Endothelial cell (in vitro differentiated cells): ENCODE measurements around the gene ANXA3. TPM values are rescaled to one million over a fixed set of nuclear protein-coding genes. Genes with fewer than 3 reads are reported as not detected.
"Not testable (repeated sequence)": the region's sequence is repeated elsewhere in the genome, so short reads cannot be mapped to it uniquely, and the experiment has no call there.

Experiments
- DNase-seq: peaks from one replicate; pipeline ENCODE4 v3.0.0; 2021; ENCODE audit warnings: low spot score
- H3K27ac Mint-ChIP-seq: one replicate; pipeline ENCODE4 v1.8.0; 2021; ENCODE audit warnings: mixed read lengths, inconsistent platforms; ENCODE audit not compliant: unreplicated experiment
- H3K27me3 Mint-ChIP-seq: one replicate; pipeline ENCODE4 v1.8.0; 2021; ENCODE audit warnings: mild to moderate bottlenecking, moderate library complexity, mixed read lengths, inconsistent platforms; ENCODE audit not compliant: unreplicated experiment
- H3K36me3 Mint-ChIP-seq: one replicate; pipeline ENCODE4 v1.8.0; 2021; ENCODE audit warnings: mild to moderate bottlenecking, low read depth, mixed read lengths, inconsistent platforms; ENCODE audit not compliant: unreplicated experiment
- H3K4me1 Mint-ChIP-seq: one replicate; pipeline ENCODE4 v1.8.0; 2021; ENCODE audit warnings: mild to moderate bottlenecking, mixed read lengths, inconsistent platforms; ENCODE audit not compliant: unreplicated experiment
- H3K4me3 Mint-ChIP-seq: one replicate; pipeline ENCODE4 v1.8.0; 2021; ENCODE audit warnings: mild to moderate bottlenecking, mixed read lengths, inconsistent platforms; ENCODE audit not compliant: unreplicated experiment
- H3K9me3 Mint-ChIP-seq: one replicate; pipeline ENCODE4 v1.8.0; 2021; ENCODE audit warnings: mixed read lengths, inconsistent platforms; ENCODE audit not compliant: unreplicated experiment
- total RNA-seq: library from RNA; stranded (reverse); fragmentation: NEBNext Ultra II Directional; extraction: Animal tissue kit (Norgen Biotek cat#: 25700); gene quantifications from one replicate; pipeline ENCODE4 v1.2.1, GENCODE V29; 2021; ENCODE audit not compliant: unreplicated experiment
- TF ChIP-seq, protein P1 (sequence below): fragments of 200-600 bp; sonication (generic); IDR thresholded peaks from one replicate; pipeline ENCODE4 v1.5.0; 2021; ENCODE audit warnings: antibody characterized with exemption; ENCODE audit not compliant: unreplicated experiment

ANXA3 gene
- total RNA-seq, 1 donor from 2014 or later, result 30.4 TPM

DNA sequence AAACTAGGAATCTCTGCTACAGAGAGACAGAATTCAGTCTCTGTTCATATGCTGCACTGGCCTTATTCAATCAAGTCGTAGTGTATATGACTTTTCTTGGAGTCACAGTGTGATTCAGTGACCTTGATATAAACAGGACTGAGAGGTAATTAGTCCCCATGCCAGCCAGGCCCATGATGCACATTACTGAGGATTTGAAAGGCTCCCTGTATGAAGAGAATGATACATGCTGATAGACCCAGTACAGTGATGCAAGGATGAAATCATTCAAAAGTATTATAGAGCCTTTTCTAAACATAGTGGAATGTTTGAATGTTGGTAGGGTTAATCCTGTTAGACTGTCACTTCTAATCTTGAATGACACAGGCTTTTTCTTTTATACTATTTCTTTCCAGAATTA is 34.1 kb downstream of the ANXA3 start:
- no peak for DNase-seq
- Mint-ChIP-seq H3K27ac (no peak overlapping the region), H3K4me1 (peaks cover 10% of the 10 kb centered on the region), H3K4me3 (no peak overlapping the region), H3K27me3 (no peaks in the 10 kb centered on the region), H3K36me3 (peaks cover 14% of the 10 kb centered on the region), H3K9me3 (no peaks in the 10 kb centered on the region)
- TF ChIP-seq, protein P1, sequence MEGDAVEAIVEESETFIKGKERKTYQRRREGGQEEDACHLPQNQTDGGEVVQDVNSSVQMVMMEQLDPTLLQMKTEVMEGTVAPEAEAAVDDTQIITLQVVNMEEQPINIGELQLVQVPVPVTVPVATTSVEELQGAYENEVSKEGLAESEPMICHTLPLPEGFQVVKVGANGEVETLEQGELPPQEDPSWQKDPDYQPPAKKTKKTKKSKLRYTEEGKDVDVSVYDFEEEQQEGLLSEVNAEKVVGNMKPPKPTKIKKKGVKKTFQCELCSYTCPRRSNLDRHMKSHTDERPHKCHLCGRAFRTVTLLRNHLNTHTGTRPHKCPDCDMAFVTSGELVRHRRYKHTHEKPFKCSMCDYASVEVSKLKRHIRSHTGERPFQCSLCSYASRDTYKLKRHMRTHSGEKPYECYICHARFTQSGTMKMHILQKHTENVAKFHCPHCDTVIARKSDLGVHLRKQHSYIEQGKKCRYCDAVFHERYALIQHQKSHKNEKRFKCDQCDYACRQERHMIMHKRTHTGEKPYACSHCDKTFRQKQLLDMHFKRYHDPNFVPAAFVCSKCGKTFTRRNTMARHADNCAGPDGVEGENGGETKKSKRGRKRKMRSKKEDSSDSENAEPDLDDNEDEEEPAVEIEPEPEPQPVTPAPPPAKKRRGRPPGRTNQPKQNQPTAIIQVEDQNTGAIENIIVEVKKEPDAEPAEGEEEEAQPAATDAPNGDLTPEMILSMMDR, result no peak

DNA sequence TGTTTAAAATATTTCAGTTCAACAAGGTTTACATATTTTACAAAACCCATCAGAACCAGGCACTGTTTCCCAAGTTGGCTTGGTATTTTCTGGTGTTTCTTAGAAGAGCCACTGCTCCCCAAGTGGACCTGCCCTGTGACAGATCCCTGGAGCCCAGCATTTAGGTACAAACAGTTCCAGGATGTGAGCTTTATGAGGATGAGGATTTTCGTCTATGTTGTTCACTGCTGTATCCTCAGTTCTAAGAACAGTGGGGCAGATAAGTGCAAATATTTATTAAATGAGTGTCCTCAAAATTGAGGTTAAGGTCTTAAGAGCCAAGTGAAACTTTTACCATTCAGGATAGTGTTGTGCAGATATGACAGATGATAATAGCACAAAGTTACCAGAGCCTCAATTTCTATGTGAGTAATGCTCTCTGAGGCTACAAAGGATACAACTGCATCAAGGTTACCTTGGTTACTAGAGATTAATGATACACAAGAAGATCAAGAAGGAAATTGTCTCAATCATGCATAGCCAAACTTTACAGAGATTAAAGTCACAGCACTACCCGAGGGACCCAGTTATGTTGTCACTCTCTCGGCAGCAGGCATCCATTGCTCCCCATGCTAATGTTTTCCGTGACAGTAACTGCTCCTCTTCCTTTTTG is 37.5 kb downstream of the ANXA3 start:
- TF ChIP-seq, protein P1, result no peak
- Mint-ChIP-seq H3K27me3 (no peaks in the 10 kb centered on the region), H3K4me3 (no peak overlapping the region), H3K4me1 (peaks cover 8% of the 10 kb centered on the region), H3K36me3 (peaks cover 10% of the 10 kb centered on the region), H3K9me3 (no peaks in the 10 kb centered on the region), H3K27ac (no peak overlapping the region)
- no peak for DNase-seq

DNA sequence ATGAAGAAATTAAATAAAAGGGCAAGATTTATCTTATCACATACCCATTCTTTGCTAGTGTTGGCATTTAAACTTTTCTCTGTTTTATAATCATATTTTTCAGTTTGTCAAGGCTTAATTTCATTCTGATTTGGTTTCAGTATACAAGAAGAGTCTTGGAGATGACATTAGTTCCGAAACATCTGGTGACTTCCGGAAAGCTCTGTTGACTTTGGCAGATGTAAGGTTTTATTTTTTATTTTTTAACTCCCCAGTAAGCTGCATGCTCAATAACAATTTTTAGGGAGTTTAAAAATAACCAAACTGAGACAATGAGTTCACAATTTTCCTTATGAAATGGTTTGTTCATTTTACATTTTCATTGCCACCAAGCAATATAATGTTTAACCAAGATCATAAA is 39.8 kb downstream of the ANXA3 start:
- Mint-ChIP-seq H3K27me3 (no peaks in the 10 kb centered on the region), H3K9me3 (no peaks in the 10 kb centered on the region), H3K4me3 (no peak overlapping the region), H3K36me3 (peaks cover 6% of the 10 kb centered on the region), H3K27ac (no peak overlapping the region), H3K4me1 (peaks cover 15% of the 10 kb centered on the region)
- TF ChIP-seq, protein P1, result no peak
- DNase-seq, result no peak

DNA sequence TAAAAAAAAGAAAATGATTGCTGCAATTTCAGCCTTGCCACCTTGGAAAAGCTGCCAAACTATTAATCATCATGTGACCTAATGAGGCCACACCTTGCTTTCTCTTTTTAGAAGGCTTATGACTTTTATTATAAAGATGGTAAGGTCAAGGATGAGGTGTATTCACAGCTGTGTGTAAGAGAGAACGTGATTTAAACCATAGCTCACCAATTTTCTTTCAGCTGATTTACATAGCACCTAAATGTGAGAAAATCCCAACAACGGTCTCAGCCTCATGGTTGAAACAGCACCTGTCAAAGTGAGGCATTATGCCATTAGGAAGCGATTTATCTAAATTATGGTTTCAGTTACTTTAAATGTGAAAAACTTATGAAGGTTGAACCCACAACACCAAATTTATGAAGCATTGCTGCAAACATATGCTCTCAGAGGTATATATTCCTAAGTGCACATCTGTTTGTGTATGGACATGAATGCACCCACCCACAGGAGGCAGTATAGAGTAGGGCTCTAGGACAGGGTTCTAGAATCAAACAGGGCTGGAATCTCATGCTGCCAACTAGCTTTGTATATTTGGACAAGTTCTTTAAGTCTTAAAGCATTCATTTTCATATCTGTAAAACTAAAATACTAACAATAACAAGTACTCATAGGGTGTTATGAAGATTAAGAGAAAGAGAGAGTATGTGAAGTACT is 40.7 kb downstream of the ANXA3 start:
- TF ChIP-seq, protein P1, result peak; percentile 61
- Mint-ChIP-seq H3K27me3 (no peaks in the 10 kb centered on the region), H3K4me3 (no peak overlapping the region), H3K27ac (no peak overlapping the region), H3K36me3 (peaks cover 6% of the 10 kb centered on the region), H3K4me1 (peaks cover 15% of the 10 kb centered on the region), H3K9me3 (no peaks in the 10 kb centered on the region)
- peak; percentile 53 for DNase-seq

DNA sequence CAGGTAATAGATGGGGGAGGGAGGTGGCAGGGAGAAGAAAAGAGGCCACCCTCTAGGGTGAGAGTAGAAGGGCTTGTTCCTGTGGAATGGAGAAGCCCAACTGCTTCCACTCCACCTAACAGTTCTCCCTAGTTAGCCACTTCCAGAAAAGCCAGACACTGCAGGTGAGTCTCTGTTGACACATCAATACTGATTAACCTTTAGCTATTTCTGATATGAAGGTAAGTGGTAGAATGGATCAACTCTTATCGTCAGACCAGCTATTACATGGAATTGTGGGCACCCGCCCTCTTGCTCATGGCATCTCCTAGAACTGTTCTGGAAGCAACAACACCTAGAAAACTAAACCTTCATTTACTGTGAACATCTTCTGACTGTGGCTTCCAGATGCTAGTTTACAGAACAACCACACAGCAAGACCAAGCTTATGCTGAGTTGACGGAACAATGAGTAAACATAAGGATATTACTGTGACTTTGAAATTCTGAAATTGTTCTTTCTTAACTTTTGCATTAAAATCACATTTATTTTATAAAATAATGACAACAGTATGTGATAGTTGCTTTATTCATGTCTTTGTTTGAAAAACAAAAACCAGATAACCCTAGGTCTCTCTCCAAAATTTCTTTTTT is 44.7 kb downstream of the ANXA3 start:
- Mint-ChIP-seq H3K27me3 (no peaks in the 10 kb centered on the region), H3K27ac (no peak overlapping the region), H3K9me3 (no peaks in the 10 kb centered on the region), H3K36me3 (peaks cover 10% of the 10 kb centered on the region), H3K4me1 (peaks cover 24% of the 10 kb centered on the region), H3K4me3 (no peak overlapping the region)
- no peak for DNase-seq
- TF ChIP-seq, protein P1, result no peak

DNA sequence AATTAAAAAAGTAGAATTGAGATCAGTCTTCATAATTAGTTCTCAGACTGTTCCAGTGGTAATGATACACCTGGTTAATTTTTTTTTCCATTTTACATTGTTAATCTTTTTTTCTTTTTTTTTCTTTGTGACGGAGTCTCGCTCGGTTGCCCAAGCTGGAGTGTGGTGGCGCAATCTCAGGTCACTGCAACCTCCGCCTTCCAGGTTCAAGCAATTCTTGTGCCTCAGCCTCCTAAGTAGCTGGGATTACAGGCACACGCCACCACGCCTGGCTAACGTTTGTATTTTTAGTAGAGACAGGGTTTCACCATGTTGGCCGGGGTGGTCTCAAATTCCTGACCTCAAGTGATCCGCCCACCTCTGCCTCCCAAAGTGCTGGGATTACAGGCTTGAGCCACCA is 46.9 kb downstream of the ANXA3 start:
- not testable (repeated sequence) for H3K4me3 Mint-ChIP-seq, H3K27me3 Mint-ChIP-seq, H3K27ac Mint-ChIP-seq, DNase-seq, H3K9me3 Mint-ChIP-seq
- H3K4me1 Mint-ChIP-seq, result peaks cover 32% of the 10 kb centered on the region
- peaks cover 16% of the 10 kb centered on the region for H3K36me3 Mint-ChIP-seq
